ENCODE measurements around the gene PCYT2.

DNA sequence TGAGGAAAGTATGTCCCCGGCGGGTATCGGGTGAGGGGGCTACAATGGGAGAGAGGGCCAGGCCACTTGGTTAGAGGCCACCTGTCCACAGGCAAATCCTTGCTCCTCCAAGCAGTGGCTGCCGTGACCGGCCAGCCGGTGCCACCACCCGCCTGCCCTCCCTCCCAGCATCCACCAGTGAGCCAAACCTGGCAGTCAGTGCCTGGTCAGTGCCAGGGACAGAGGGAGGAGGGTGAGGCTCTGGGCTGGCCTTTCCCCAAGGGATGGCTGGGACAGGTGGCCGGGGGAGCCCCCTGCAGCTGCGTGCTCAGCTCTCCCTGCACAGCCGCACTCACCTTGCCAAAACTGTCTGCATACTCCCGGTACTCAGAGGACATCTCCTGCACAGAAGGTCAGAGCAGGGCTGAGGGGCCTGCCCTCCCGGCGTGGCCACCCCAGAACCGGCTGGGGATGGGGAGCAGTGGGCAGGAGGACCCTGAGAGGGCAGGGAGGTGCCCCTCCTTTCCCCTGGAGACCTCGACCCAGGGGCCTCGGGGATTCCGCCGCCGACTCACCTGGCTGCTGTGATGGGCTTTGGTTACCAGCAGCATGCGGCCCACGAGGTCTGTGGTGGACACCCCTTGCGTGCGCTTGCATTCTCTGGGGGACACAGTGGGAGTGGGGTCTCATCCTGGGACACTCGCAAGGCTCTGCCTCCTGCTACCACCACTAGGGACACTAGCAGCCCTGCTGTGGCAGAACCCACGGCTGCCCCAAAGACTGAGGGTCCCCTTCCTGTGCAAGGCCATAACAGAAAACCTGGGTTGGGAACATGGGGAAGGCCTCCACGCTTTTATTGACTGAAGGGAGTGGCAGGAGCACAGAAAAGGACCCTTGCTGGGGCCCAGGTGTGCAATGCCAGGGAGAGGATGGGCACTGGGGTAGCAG, 3.7 kb downstream of the PCYT2 start:
- TF ChIP-seq, protein P1, sequence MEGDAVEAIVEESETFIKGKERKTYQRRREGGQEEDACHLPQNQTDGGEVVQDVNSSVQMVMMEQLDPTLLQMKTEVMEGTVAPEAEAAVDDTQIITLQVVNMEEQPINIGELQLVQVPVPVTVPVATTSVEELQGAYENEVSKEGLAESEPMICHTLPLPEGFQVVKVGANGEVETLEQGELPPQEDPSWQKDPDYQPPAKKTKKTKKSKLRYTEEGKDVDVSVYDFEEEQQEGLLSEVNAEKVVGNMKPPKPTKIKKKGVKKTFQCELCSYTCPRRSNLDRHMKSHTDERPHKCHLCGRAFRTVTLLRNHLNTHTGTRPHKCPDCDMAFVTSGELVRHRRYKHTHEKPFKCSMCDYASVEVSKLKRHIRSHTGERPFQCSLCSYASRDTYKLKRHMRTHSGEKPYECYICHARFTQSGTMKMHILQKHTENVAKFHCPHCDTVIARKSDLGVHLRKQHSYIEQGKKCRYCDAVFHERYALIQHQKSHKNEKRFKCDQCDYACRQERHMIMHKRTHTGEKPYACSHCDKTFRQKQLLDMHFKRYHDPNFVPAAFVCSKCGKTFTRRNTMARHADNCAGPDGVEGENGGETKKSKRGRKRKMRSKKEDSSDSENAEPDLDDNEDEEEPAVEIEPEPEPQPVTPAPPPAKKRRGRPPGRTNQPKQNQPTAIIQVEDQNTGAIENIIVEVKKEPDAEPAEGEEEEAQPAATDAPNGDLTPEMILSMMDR (tag by site-specific recombination; IDR thresholded peaks at IDR 0.05), result peak; percentile 21; the same call in 1 of the 2 replicates
- TF ChIP-seq ZNF776 (tag by site-specific recombination; IDR thresholded peaks at IDR 0.05; ENCODE audit: borderline replicate concordance) (no peak), ZNF560 (tag by site-specific recombination; IDR thresholded peaks at IDR 0.05; ENCODE audit: borderline replicate concordance) (no peak), KLF10 (tag by site-specific recombination; IDR thresholded peaks at IDR 0.05) (no peak), ZEB2 (tag by site-specific recombination; IDR thresholded peaks at IDR 0.05) (no peak), ZBTB8A (tag by site-specific recombination; IDR thresholded peaks at IDR 0.05) (no peak), REST (tag by site-specific recombination; IDR thresholded peaks at IDR 0.05) (no peak), ZBTB49 (tag by site-specific recombination; IDR thresholded peaks at IDR 0.05; ENCODE audit: low read depth) (no peak), PRDM1 (tag by site-specific recombination; IDR thresholded peaks at IDR 0.05) (no peak), ATF2 (tag by site-specific recombination; IDR thresholded peaks at IDR 0.05; ENCODE audit: low read depth) (no peak)
- TF ChIP-seq, protein P2, sequence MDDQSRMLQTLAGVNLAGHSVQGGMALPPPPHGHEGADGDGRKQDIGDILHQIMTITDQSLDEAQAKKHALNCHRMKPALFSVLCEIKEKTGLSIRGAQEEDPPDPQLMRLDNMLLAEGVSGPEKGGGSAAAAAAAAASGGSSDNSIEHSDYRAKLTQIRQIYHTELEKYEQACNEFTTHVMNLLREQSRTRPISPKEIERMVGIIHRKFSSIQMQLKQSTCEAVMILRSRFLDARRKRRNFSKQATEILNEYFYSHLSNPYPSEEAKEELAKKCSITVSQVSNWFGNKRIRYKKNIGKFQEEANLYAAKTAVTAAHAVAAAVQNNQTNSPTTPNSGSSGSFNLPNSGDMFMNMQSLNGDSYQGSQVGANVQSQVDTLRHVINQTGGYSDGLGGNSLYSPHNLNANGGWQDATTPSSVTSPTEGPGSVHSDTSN (CRISPR knock-in tag; IDR thresholded peaks at IDR 0.05), result no peak

All from HEK293 (cell line).